GM12864 (cell line): ENCODE measurements around the gene DEPDC1B.
"Not testable (repeated sequence)": the region's sequence is repeated elsewhere in the genome, so short reads cannot be mapped to it uniquely, and the experiment has no call there.

Experiments
- DNase-seq: peaks from one replicate; pipeline ENCODE4 v3.0.0-alpha.2; 2011; ENCODE audit warnings: low read depth
- H3K4me3 ChIP-seq: 2 replicates; pipeline ENCODE4 v1.5.1; 2011; ENCODE audit warnings: mild to moderate bottlenecking, low read depth, low read length, control low read depth
- TF ChIP-seq, protein P1 (sequence below): IDR thresholded peaks from 2 replicates; pipeline ENCODE4 v1.5.1; 2011; ENCODE audit warnings: low read depth, mild to moderate bottlenecking, moderate library complexity, low read length, control low read depth, inconsistent platforms; ENCODE audit errors: missing control alignments

Gene DEPDC1B

DNA sequence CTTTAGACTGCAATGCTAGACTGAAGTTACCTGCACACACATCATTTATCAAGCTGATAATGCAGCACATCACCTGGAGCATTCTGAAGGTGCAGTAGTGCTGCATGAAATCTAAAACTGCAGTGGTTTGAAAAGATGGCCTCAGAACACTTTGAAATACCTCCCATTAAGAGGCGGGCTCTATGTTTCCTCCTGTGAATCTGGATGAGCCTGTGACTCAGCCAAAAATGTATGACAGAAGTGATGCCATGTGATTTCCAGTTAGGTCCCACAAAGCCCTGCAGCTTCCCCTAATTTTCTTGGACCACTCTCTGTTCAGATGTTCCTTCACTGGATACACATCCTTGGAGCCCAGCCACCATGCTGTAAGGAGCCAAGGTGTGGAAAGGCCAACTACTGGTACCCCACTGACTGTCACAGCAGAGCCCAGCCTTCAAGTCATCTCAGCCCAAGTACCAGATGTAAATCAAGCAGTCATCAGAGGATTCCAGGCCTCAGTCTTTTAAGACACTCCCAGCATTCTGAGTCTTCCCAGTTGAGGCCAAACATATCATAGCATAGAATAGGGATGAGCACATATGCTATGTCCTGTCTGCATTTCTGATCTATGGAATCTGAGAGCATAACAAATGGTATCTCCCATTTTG is 27.2 kb upstream of the DEPDC1B start:
- TF ChIP-seq, protein P1, sequence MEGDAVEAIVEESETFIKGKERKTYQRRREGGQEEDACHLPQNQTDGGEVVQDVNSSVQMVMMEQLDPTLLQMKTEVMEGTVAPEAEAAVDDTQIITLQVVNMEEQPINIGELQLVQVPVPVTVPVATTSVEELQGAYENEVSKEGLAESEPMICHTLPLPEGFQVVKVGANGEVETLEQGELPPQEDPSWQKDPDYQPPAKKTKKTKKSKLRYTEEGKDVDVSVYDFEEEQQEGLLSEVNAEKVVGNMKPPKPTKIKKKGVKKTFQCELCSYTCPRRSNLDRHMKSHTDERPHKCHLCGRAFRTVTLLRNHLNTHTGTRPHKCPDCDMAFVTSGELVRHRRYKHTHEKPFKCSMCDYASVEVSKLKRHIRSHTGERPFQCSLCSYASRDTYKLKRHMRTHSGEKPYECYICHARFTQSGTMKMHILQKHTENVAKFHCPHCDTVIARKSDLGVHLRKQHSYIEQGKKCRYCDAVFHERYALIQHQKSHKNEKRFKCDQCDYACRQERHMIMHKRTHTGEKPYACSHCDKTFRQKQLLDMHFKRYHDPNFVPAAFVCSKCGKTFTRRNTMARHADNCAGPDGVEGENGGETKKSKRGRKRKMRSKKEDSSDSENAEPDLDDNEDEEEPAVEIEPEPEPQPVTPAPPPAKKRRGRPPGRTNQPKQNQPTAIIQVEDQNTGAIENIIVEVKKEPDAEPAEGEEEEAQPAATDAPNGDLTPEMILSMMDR, result no peak
- no peak overlapping the region for H3K4me3 ChIP-seq
- DNase-seq, result no peak

GRCh38 chr5:60724126-60724525 is 24.2 kb upstream of the DEPDC1B start:
- DNase-seq, result no peak
- TF ChIP-seq, protein P1, result no peak
- no peak overlapping the region for H3K4me3 ChIP-seq

DNA sequence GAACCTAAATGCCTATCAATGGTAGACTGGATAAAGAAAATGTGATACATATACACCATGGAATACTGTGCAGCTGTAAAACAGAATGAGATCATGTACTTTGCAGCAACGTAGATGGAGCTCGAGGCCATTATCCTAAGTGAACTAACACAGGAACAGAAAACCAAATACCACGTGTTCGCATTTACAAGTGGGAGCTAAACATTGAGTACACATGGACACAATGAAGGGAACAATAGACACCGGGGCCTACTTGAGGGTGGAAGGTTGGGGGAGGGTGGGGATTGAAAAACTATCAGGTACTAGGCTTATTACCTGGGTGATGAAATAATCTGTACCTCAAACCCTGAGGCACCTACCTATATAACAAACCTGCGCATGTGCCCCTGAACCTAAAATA is 22.4 kb upstream of the DEPDC1B start:
- TF ChIP-seq, protein P1, result no peak
- no peak for DNase-seq
- H3K4me3 ChIP-seq, result no peak overlapping the region

- no peak overlapping the region for H3K4me3 ChIP-seq
- TF ChIP-seq, protein P1, result no peak
- no peak for DNase-seq
These were observed 19.4 kb upstream of the DEPDC1B start for GRCh38 chr5:60719329-60719728.

DNA sequence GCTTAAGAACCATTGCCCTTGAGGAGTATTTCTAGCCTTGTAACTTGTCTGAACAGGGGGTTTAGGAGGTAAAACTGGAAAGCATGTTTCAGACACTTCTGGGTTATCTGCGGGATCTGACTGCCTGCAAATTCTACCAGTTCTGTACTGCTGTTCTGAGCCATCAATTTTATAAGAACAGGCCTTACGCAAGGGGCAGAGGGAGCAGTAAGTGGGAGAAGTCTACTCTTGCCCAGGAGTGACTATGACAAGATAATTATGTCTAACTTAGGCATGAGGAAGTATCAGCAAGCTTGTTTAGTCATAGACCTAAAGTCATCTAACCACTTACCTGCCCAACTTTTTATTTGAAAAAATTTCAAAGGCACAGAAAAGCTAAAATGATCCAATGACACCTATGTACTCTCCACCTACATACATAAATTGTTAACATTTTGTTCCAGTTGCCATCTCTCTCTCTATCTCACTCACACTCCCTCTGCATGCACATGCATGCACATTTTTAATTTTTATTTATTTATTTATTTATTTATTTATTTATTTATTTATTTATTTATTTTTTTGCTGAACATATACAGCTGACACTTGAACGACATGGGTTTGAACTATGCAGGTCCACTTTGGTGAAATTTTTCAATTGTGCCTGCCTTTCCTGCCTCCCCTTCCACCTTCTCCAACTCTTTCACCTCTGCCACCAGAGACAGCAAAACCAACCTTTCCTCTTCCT is 18.4 kb upstream of the DEPDC1B start:
- TF ChIP-seq, protein P1, result no peak
- DNase-seq, result no peak

GRCh38 chr5:60715201-60715928 is 15.4 kb upstream of the DEPDC1B start:
- not testable (repeated sequence) for H3K4me3 ChIP-seq, DNase-seq

More for the DNA sequence above, 18.4 kb upstream of the DEPDC1B start:
- no peak overlapping the region for H3K4me3 ChIP-seq

- no peak for DNase-seq
- H3K4me3 ChIP-seq, result no peak overlapping the region
- TF ChIP-seq, protein P1, result no peak
These were observed 13.0 kb upstream of the DEPDC1B start for GRCh38 chr5:60712950-60713349.

GRCh38 chr5:60711892-60712291 is 11.9 kb upstream of the DEPDC1B start:
- DNase-seq, H3K4me3 ChIP-seq: not testable (repeated sequence)
